Hematopoietic multipotent progenitor cell treated with erythropoietin and hydrocortisone succinate and interleukin-3 and kit ligand, for 4 days (in vitro differentiated cells): ENCODE data around the gene HOXC6.

Source experiments
- DNase-seq: peaks from one replicate; pipeline ENCODE4 v3.0.0-alpha.2; 2015

The HOXC6 gene

GRCh38 chr12:54044425-54045103, 16.3 kb downstream of the HOXC6 start:
- no peak for DNase-seq

- DNase-seq = no peak
These were observed 17.2 kb downstream of the HOXC6 start for GRCh38 chr12:54045401-54045800.

GRCh38 chr12:54045868-54046521, 17.8 kb downstream of the HOXC6 start:
- no peak for DNase-seq

GRCh38 chr12:54046809-54047159, 18.5 kb downstream of the HOXC6 start:
- DNase-seq = no peak

- no peak for DNase-seq
These were observed 19.1 kb downstream of the HOXC6 start for GRCh38 chr12:54047160-54047963.

- no peak for DNase-seq
These were observed 19.7 kb downstream of the HOXC6 start for GRCh38 chr12:54047964-54048303.

- DNase-seq = no peak
These were observed 20.3 kb downstream of the HOXC6 start for GRCh38 chr12:54048406-54049093.

GRCh38 chr12:54049108-54049507, 20.9 kb downstream of the HOXC6 start:
- DNase-seq = no peak

GRCh38 chr12:54050482-54050810, 22.2 kb downstream of the HOXC6 start:
- DNase-seq = no peak

GRCh38 chr12:54051026-54051842, 23.0 kb downstream of the HOXC6 start:
- no peak for DNase-seq

- DNase-seq = no peak
These were observed 23.7 kb downstream of the HOXC6 start for GRCh38 chr12:54051874-54052437.

- no peak for DNase-seq
These were observed 24.3 kb downstream of the HOXC6 start for GRCh38 chr12:54052438-54053002.

- no peak for DNase-seq
These were observed 24.9 kb downstream of the HOXC6 start for GRCh38 chr12:54053003-54053750.

GRCh38 chr12:54053751-54054741, 25.8 kb downstream of the HOXC6 start, which contains the start of gene HOXC4:
TSS of gene HOXC4 (plus strand) at chr12:54053835. CDS start at chr12:54053923, 88 bp downstream.
- DNase-seq = no peak

- DNase-seq = no peak
These were observed 26.5 kb downstream of the HOXC6 start for GRCh38 chr12:54054742-54055194.

GRCh38 chr12:54055552-54055951, 27.3 kb downstream of the HOXC6 start:
- no peak for DNase-seq

GRCh38 chr12:54056110-54056509, 27.9 kb downstream of the HOXC6 start:
- DNase-seq = no peak

- DNase-seq = no peak
These were observed 30.0 kb downstream of the HOXC6 start for GRCh38 chr12:54058128-54058768.

GRCh38 chr12:54059668-54060067, 31.4 kb downstream of the HOXC6 start:
- DNase-seq = no peak
